SU-DHL-6 (cell line): Measurements from ENCODE around the gene APPL1.

Experiments
- H2AFZ ChIP-seq: fragments of 200-600 bp; sonication (generic); 2 replicates; pipeline ENCODE4 v1.6.1; 2014; ENCODE audit warnings: low read depth, mild to moderate bottlenecking, moderate library complexity, mixed read lengths, antibody characterized with exemption, low read length; ENCODE audit not compliant: severe bottlenecking
- H3F3A ChIP-seq: fragments of 200-600 bp; shearing (Covaris generic); 2 replicates; pipeline ENCODE4 v1.6.0; 2016; ENCODE audit warnings: antibody characterized with exemption, mild to moderate bottlenecking; ENCODE audit not compliant: insufficient read depth
- H3K27ac ChIP-seq: fragments of 200-600 bp; sonication (generic); 2 replicates; pipeline ENCODE4 v1.5.1; 2016; ENCODE audit warnings: low read depth, mild to moderate bottlenecking, low read length, moderate library complexity, mixed read lengths
- H3K27me3 ChIP-seq: fragments of 200-600 bp; sonication (generic), shearing (Covaris generic); 2 replicates; pipeline ENCODE4 v1.6.0; 2014; ENCODE audit warnings: mild to moderate bottlenecking, low read length
- H3K36me3 ChIP-seq: fragments of 200-600 bp; sonication (generic); 2 replicates; pipeline ENCODE4 v1.6.1; 2014; ENCODE audit warnings: mild to moderate bottlenecking, low read length, mixed read lengths
- H3K4me2 ChIP-seq: fragments of 300-600, 200-600 bp; shearing (Covaris generic), sonication (generic); 2 replicates; pipeline ENCODE4 v1.6.0; 2014; ENCODE audit warnings: low read length, low read depth, mild to moderate bottlenecking; ENCODE audit not compliant: poor library complexity, severe bottlenecking
- H3K4me3 ChIP-seq: fragments of 200-600 bp; sonication (generic); 2 replicates; pipeline ENCODE4 v1.5.1; 2014; ENCODE audit warnings: antibody characterized with exemption, low read length, mild to moderate bottlenecking, mixed read lengths; ENCODE audit not compliant: insufficient read depth, poor library complexity, severe bottlenecking
- H3K79me2 ChIP-seq: fragments of 200-600 bp; sonication (generic); 2 replicates; pipeline ENCODE4 v1.6.1; 2014; ENCODE audit warnings: mild to moderate bottlenecking, low read length, moderate library complexity; ENCODE audit not compliant: insufficient read depth
- H3K9ac ChIP-seq: fragments of 200-600 bp; sonication (generic); 2 replicates; pipeline ENCODE4 v1.7.0; 2014; ENCODE audit warnings: mild to moderate bottlenecking, low read length
- H3K9me2 ChIP-seq: fragments of 200-600 bp; sonication (generic); replicated peaks from 2 replicates; pipeline ENCODE4 v1.6.1; 2014; ENCODE audit warnings: low read length; ENCODE audit not compliant: insufficient read depth
- H3K9me3 ChIP-seq: fragments of 200-600 bp; sonication (generic); 2 replicates; pipeline ENCODE4 v1.6.1; 2014; ENCODE audit warnings: low read length, mixed read lengths; ENCODE audit not compliant: insufficient read depth
- H4K20me1 ChIP-seq: fragments of 200-600 bp; sonication (generic); 2 replicates; pipeline ENCODE4 v1.6.1; 2014; ENCODE audit warnings: low read depth, mild to moderate bottlenecking, antibody characterized with exemption, low read length, moderate library complexity, mixed read lengths
- EZH2phosphoT487 ChIP-seq: fragments of 200-600 bp; sonication (generic), shearing (Covaris generic); conservative IDR thresholded peaks from 2 replicates; pipeline ENCODE4 v1.6.1; 2018; ENCODE audit warnings: mild to moderate bottlenecking, antibody characterized with exemption, low read length, moderate library complexity, mixed read lengths
- TF ChIP-seq, protein P1 (sequence below): fragments of 200-600 bp; sonication (generic); IDR thresholded peaks from one replicate; pipeline ENCODE4 v1.5.1; 2017; ENCODE audit warnings: antibody characterized with exemption, mild to moderate bottlenecking, low read length, moderate library complexity; ENCODE audit not compliant: insufficient read depth, poor library complexity, severe bottlenecking

APPL1 gene

DNA sequence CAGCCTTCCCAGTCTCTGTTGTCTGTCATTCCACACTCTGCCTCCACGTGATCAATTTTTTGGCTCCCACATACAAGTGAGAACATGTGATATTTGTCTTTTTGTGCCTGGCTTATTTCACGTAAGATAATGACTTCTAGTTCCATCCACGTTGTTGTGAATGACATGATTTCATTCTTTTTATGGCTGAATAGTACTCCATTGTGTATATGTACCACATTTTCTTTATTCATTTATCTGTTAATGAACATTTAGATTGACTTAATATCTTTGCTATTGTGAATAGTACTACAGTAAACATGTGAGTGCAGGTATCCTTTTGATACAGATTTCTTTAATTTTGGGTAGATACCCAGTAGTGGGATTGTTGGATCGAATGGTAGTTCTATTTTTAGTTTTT lies 33.6 kb downstream of the APPL1 start:
- no peak overlapping the region for H2AFZ ChIP-seq
- 0 out of 2 replicates have a peak, but pooled peaks cover 3% of the 10 kb centered on the region for H3F3A ChIP-seq
- no peak overlapping the region for H3K9ac ChIP-seq
- TF ChIP-seq, protein P1, sequence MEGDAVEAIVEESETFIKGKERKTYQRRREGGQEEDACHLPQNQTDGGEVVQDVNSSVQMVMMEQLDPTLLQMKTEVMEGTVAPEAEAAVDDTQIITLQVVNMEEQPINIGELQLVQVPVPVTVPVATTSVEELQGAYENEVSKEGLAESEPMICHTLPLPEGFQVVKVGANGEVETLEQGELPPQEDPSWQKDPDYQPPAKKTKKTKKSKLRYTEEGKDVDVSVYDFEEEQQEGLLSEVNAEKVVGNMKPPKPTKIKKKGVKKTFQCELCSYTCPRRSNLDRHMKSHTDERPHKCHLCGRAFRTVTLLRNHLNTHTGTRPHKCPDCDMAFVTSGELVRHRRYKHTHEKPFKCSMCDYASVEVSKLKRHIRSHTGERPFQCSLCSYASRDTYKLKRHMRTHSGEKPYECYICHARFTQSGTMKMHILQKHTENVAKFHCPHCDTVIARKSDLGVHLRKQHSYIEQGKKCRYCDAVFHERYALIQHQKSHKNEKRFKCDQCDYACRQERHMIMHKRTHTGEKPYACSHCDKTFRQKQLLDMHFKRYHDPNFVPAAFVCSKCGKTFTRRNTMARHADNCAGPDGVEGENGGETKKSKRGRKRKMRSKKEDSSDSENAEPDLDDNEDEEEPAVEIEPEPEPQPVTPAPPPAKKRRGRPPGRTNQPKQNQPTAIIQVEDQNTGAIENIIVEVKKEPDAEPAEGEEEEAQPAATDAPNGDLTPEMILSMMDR: no peak
- no peak for TF ChIP-seq EZH2phosphoT487
- no peak overlapping the region for H3K4me3 ChIP-seq
- H3K36me3 ChIP-seq: peaks cover 57% of the 10 kb centered on the region
- no peaks in the 10 kb centered on the region for H3K79me2 ChIP-seq
- no peak overlapping the region for H3K27ac ChIP-seq
- no peaks in the 10 kb centered on the region for H3K9me3 ChIP-seq
- no peak overlapping the region for H3K4me2 ChIP-seq
- H4K20me1 ChIP-seq: no peaks in the 10 kb centered on the region
- no peaks in the 10 kb centered on the region for H3K27me3 ChIP-seq
- H3K9me2 ChIP-seq: no peaks in the 10 kb centered on the region

DNA sequence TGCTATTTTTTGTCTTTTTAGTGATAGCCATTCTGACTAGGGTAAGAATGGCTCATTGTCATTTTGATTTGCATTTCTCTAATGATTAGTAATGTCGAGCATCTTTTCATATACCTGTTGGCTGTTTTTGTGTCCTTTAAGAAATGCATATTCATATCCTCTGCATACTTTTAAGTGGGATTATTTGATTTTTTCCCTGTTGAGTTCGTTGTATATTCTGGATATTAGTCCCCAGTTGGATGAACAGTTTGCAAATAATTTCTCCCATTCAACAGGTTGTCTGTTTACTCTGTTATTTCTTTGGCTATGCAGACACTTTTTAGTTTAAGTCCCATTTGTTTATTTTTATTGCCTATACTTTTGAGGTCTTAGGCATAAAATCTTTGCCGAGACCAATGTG lies 34.4 kb downstream of the APPL1 start:
- Histone ChIP-seq H3K4me3 (no peak overlapping the region), H3K27me3 (no peaks in the 10 kb centered on the region), H3K36me3 (peaks cover 55% of the 10 kb centered on the region), H3K9ac (no peak overlapping the region), H3K27ac (no peak overlapping the region), H3K4me2 (no peak overlapping the region), H3K79me2 (no peaks in the 10 kb centered on the region), H3K9me3 (no peaks in the 10 kb centered on the region), H4K20me1 (no peaks in the 10 kb centered on the region), H3K9me2 (no peaks in the 10 kb centered on the region), H3F3A (no peaks in the 10 kb centered on the region), H2AFZ (no peak overlapping the region)
- TF ChIP-seq EZH2phosphoT487: no peak
- TF ChIP-seq, protein P1: no peak

DNA sequence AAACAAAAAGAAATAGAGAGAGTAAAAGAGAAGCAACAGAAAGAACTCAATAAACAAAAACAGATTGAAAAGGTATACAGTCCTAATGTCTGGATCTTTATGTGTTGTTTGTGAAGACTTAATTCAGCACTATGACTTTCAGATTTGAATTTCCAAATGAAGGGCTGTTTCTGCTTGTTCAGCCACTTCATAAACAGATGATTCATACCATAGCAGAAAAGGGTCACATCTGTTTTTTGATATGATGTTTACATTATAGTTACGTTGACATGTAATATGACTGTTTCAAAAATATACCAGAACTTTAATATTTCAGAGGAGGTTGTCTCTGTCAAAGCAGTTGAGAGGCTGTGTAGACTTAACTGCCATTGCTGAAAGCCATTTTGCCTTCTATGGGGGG lies 40.9 kb downstream of the APPL1 start:
- Histone ChIP-seq H3F3A (no peaks in the 10 kb centered on the region), H2AFZ (no peak overlapping the region), H3K9me2 (no peaks in the 10 kb centered on the region), H3K9ac (no peak overlapping the region), H4K20me1 (no peaks in the 10 kb centered on the region), H3K27me3 (no peaks in the 10 kb centered on the region), H3K4me2 (no peak overlapping the region), H3K4me3 (no peak overlapping the region), H3K79me2 (no peaks in the 10 kb centered on the region), H3K36me3 (peaks cover 39% of the 10 kb centered on the region), H3K9me3 (no peaks in the 10 kb centered on the region), H3K27ac (no peak overlapping the region)
- TF ChIP-seq, protein P1: no peak
- TF ChIP-seq EZH2phosphoT487: no peak

DNA sequence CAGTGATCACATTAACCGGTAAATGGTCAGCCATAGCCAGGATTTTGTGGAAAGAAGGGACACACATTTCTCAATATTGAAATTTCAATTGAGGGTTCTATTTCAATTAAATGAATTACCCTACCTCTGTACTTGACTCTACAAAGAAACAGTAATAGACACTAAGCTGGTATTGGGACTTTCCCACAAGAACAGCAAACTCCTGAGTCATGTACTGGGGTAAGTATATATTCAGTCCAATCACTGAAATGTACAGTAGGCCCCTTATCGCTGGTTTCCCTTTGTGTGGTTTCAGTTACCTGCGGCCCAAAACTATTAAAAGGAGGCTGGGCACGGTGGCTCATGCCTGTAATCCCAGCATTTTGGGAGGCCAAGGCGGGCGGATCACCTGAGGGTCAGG lies 47.3 kb downstream of the APPL1 start:
- Histone ChIP-seq H3K27me3 (no peaks in the 10 kb centered on the region), H4K20me1 (no peaks in the 10 kb centered on the region), H3K4me3 (no peak overlapping the region), H3K9me3 (no peaks in the 10 kb centered on the region), H3K9me2 (no peaks in the 10 kb centered on the region), H3K36me3 (peaks cover 16% of the 10 kb centered on the region), H2AFZ (no peak overlapping the region), H3K4me2 (no peak overlapping the region), H3K9ac (no peak overlapping the region), H3K27ac (no peak overlapping the region), H3F3A (no peaks in the 10 kb centered on the region), H3K79me2 (no peaks in the 10 kb centered on the region)
- no peak for TF ChIP-seq EZH2phosphoT487
- TF ChIP-seq, protein P1: no peak
